NCI-H1930 (cell line): ENCODE results near the gene COL11A2.
"Not testable (repeated sequence)": the region's sequence is repeated elsewhere in the genome, so short reads cannot be mapped to it uniquely, and the experiment has no call there.

Experiments used
- DNase-seq, 2 experiments: peaks; one replicate each; lab custom pipeline; 2025; lab: John Stamatoyannopoulos, UW

COL11A2 gene

DNA sequence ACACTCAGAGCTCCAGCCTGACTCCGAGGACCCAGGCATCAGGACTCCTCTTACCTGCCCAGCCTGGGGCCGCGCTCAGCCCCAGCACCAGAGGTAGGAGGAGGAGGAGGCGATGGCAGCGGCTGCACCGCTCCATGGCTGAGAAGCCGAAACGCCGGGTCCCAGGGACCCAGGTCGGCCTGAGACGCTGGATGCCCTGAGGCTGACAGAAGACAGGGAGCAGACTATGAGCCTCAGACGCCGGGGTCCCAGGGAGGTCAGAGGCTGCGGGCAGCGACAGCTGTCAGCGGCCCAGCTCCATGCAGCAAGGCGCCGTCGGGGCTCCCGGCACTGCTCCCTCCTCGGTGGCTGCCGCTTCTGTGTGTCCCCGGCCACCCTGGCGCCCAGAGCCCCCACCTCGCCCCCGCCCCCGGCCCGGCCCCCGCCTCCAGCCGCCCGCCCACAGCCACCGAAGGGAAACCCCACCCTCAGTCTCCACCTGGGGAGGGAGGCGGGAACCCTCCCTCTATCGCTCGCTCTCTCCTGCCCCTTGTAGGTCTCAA is at the start of gene COL11A2:
Gene COL11A2, minus strand, starts transcription at position 363 of the 542 bp plus-strand sequence. Its CDS starts 227 bp downstream, at position 136.
- no peak for DNase-seq

DNA sequence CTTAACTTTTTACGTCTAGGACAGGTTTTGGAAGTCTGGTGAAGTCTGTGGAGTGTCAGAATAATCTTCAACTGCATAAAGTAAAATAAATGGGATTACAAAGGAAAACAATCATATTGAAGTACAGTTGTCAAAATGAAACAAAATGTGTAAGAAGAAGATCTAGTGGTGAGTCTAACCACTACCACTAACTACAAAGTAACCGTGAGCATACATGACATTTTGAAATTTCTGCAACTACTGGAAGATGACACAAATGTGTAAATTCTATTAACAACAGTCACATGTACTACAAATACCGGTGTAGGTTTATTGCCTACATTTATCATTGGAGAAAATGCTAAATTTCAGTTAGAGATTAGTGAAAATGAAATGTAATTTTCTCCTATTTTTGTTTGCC is 49.7 kb upstream of the COL11A2 start:
- no peak for DNase-seq

- DNase-seq, result no peak
These were observed 45.5 kb upstream of the COL11A2 start for GRCh38 chr6:33237741-33238140.

DNA sequence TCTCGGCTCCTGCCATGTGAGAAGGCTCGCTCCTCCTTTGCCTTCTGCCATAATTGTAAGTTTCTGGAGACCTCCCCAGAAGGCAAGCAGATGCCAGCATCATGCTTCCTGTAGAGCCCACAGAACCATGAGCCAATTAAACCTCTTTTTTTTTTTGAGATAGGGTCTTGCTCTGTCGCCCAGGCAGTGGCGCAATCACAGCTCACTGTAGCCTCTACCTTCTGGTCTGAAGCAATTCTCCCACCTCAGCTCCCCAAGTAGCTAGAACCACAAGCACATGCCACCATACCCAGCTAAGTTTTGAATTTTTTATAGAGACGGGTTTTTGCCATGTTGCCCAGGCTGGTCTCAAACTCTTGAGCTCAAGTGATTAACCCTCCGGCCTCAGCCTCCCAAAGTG is 44.6 kb upstream of the COL11A2 start:
- no peak for DNase-seq

GRCh38 chr6:33236328-33236727 is 44.1 kb upstream of the COL11A2 start:
- DNase-seq, result no peak

DNA sequence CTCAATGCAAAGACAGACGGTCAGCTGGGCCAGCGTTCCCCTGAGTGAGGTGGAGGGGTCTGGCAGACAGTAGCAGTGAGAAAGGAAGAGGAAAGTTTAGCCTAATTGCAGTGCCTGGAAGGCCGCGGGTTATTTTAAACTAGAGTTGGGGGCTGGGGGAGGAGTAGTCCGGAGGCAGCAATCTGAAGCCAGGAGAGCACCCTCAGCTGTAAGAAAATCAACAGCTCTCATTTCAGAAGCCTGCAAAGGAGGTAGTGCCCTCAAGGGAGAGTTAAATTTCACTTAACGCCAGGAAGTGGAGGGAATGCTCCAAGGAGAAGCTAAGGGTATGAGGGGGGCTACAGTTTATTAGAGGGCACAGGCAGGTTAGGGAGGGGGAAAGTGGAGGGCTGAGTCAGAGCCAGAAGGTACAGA is 43.0 kb upstream of the COL11A2 start:
- no peak for DNase-seq

- not testable (repeated sequence) for DNase-seq
These were observed 34.3 kb upstream of the COL11A2 start for GRCh38 chr6:33226503-33227120.

DNA sequence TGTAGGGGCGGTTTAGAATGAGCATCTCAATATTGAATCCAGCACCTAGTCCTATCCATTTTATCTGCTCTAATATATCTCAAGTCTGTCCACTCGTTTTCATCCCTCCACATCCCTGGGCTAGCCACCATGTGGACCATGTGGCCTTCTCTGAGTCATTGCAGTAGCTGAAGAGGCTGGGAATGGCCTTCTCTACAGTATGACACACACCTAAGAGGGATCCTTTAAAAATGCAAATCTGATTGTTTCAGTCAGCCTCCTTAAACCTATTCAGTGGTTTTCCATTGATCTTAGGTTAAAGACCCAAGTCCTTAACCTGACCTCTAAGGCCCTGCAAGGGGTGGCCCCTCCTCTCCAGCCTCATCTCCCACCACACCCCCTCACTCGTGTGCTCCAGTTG is 25.4 kb upstream of the COL11A2 start:
- DNase-seq, result no peak

- no peak for DNase-seq
These were observed 25.0 kb upstream of the COL11A2 start for GRCh38 chr6:33217246-33217645.

DNA sequence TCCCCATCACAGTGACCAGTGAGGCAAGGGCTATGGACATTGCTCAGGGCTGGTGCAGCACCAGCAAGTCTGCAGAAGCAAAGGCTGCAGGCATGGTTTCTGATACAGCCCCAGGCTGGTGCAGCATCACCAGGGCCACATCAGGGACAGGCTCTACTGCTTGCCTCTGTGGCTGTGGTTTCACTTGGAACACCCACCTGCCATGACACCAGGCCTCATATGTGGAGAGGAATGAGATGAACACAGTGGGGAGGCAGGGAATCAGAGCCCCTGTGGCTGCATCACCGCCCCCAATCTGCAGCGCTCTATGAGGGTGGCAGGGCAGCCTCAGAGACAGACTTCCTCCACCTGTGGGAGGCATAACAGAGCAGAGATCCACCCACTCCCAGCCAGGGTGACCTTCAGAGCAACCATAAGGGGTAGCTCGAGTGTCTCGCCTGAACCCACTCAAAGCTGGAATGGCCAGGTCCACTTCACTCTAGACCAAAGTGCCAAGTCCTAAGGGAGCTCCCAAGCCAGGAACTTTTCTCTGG is 23.9 kb upstream of the COL11A2 start:
- no peak for DNase-seq

- no peak for DNase-seq
These were observed 23.2 kb upstream of the COL11A2 start for GRCh38 chr6:33215271-33216116.

DNA sequence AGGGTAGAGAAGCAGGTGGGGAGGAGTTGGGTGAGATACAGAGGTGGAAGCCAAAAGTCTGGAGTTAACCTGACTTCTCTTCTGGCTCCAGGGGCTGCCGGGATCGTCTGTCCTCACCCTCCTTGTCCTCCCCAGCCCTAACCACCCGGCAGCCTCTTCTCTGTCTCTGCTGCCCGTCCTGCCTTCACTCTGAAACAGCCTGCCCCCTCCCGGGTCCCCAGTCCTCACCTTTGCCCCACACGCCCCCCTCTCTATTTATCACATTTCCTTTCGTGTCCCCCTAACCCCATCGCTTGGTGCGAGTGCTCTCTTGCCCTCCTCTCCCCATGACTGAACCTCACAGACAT is 21.7 kb upstream of the COL11A2 start:
- DNase-seq, result no peak

DNA sequence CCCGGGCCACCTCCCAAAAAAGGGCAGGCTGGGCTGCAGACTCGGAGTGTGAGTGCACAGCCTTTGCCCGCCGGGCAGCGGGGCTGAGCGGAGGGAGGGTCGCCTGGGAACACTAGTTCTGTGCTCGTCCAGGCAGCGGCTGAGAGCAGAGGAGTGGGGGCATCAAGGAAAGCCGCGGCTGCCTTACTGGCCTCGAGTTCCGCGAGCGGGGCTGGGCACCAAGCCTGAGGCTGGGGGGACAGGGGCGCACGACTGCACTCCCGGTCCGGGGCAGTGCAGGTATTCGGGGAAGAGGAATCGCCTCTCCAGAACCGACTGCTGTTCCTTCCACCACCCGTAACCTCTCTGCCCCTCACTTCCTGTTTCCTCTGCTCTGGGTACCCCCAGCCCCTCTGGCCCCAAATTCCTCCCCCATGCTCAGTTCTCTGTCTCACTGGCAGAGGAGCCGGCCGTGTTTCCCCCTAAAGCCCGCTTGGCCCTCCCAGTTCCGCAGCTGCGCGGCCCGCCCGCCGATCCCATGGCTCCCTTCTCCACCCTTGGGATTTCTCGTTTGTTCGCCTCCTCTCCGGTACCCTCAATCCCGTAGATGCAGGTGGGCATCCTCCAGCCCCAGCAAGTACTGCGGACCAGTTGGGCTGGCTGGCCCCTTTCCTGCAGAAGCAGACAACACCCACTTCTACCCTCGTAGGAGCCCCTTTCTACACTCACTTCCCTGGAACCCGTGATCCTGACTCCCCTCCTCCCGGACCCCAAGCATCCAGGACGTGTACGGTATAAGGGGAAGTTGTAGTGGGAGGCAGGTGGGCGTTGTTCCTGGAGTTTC is 21.1 kb upstream of the COL11A2 start:
- DNase-seq, result no peak

DNA sequence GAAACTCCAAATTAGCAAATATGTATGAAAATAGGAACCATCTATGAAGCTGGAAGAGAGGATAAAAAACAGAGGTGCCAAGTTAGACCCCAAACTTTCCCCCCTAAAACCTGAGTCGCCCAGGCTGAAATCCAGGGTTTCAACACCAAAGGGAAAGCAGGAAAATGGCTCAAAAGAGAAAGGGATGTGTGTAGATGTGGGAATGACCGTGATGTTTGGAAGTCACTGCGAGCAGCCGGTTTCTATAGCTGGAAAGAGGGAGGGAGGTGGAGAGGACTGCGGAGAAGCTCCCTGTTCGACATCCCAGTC is 20.5 kb upstream of the COL11A2 start:
- DNase-seq, result no peak

- no peak for DNase-seq
These were observed 19.6 kb upstream of the COL11A2 start for GRCh38 chr6:33211666-33212422.

- no peak for DNase-seq
These were observed 18.9 kb upstream of the COL11A2 start for GRCh38 chr6:33211136-33211535.

- no peak for DNase-seq
These were observed 17.6 kb upstream of the COL11A2 start for GRCh38 chr6:33209856-33210255.

DNA sequence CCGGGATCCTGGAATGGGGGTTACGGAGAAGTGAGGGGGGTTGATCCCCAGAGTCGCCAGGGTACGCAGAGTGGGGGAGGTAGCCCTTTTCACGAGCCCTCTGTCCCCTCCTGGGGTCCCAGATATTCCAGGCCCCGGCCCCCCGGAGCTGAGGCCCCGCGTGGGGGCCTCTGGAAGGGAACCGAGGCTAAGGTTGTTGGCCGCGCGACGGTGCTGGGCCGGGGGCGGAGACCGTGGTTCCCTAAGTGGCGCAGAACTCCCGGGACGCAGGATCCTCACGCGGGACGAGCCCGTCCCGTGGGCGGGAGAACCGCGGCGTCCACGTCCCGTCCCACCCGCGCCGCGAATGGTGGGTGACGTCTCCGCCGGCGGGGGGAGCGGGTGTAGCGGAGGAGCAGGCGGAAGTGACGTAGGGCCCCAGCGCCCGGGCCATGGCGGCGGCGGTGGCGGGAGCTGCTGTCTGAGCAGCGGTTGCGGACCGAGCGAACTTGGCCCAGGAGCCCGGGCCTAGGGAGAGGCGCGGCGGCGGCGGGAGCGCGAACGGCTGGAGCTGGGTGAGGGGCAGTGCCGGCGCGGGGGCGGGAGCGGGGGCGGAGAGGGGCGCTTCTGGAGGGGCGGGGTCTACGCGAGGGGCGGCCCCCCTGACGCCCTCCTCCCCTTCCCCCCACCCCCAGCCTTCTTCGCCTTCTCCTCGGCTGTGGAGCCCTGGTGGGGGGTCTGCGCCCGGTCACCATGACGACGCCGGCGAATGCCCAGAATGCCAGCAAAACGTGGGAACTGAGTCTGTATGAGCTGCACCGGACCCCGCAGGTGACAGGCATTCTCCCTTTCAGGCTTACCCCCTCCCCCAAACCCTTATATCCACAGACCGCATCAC is 16.1 kb upstream of the COL11A2 start, which contains the start of gene RING1:
Gene RING1, plus strand, starts transcription at position 410 of the 877 bp plus-strand sequence. Its CDS starts 323 bp downstream, at position 733.
- DNase-seq, result peak; percentile 55 to 60

DNA sequence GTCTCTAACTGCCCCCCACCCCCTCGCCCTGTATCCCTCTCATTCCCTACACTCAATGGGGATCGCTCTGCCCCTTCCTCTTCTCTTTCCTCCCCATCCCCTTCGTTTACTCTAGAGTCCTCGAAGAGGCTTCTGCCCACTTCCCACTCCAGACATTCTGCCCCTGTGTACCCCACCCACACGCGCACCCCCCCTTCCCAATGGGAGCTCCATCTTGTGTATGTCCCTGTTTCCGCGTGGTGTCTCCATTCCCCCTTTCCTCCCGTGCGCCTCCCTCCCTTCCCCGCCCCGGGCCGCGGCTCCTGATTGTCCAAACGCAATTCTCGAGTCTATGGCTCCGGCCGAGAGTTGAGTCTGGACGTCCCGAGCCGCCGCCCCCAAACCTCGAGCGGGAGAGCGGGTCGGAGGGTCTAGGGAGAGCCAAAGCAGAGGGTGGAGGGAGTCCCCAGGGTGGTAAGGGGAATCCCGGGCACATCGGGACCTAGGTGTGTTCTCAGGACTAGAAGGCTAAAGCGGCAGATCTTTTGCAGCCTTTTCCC is 15.4 kb upstream of the COL11A2 start:
- no peak for DNase-seq

DNA sequence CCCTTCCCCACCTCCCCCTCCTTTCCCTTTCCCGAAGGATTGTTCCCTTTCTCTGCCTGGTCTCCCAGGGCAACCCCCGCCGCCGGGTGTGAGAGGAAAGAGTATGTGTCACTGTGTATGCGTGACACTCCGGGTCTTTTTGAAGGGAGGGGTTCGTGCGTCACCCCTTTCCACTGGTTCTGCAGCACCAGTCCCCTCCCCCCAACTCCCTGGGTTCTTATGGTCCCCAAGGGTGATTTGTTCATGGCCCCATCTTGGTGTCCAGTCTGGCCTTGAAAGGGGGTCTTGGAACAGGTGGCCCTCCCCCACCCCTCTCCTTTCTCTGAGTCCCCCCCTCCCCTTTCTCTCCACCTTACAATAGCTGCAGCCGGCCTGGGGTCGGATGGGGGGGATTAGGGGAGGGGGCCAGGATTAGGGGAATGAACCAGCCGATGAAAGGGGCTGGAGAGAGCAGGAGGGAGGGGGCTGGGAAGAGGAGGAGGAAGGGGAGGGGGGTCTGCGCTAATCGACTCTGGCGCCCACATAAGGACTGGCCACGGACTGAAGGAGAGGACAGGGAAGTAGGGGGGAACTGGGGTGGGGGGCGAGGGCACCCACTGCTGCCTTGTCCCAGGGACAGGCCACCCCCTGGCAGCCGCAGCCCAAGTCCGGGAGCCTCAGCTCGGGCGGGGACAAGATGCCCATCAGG is 14.7 kb upstream of the COL11A2 start:
- no peak for DNase-seq
